Measurements from ENCODE around the gene ZNF740. TPM values are rescaled to one million over a fixed set of nuclear protein-coding genes. Genes with fewer than 3 reads are reported as not detected.

The ZNF740 gene
- total RNA-seq, 2 donors from 2014 or later = 10.1 to 21.4 TPM

DNA sequence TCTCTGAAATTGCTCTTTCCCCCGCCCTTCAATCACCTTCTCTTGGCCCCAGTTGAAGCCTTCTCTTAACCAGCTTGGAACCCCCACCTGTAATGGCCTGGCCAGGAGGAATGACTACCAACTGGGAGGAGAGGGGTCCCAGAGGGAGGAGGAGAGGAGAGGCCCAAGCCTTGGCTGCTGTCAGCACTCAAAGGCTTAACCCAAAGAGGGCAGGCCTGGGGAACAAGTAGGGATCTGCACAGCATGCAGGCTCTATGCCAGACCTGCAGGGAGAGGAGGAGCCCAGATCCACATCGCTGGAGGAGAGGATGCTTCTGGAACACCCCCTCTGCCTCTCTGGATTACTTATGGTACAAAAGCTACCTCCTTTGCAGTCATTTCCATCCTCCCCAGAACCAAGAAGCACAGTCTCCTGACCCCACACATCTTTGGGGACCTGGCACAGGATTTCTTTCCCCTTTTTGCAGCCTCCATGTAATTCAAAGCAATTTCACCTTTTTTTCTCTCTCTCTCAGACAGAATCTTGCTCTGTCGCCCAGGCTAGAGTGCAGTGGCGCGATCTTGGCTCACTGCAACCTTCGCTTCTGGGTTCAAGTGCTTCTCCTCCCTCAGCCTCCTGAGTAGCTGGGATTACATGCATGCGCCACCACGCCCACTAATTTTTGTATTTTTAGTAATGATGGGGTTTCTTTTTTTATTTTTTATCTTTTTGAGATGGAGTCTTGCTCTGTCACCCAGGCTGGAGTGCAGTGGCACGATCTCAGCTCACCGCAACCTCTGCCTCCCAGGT is 45.3 kb downstream of the ZNF740 start:
- H3K4me3 ChIP-seq = no peak overlapping the region
- 89 to 90% methylated on average over 10 of the region's 10 CpGs for WGBS, 2 donors
- no peaks in the 10 kb centered on the region for H3K36me3 ChIP-seq (replicated peaks in 1 of 2; ENCODE audit: insufficient read depth in 1 of 2, low read depth in 2 of 2)
- H3K4me1 ChIP-seq = peaks cover 31% of the 10 kb centered on the region
- no peak for DNase-seq
- no peaks in the 10 kb centered on the region for H3K27me3 ChIP-seq
- no peaks in the 10 kb centered on the region for H3K9me3 ChIP-seq
- TF ChIP-seq, protein P1, sequence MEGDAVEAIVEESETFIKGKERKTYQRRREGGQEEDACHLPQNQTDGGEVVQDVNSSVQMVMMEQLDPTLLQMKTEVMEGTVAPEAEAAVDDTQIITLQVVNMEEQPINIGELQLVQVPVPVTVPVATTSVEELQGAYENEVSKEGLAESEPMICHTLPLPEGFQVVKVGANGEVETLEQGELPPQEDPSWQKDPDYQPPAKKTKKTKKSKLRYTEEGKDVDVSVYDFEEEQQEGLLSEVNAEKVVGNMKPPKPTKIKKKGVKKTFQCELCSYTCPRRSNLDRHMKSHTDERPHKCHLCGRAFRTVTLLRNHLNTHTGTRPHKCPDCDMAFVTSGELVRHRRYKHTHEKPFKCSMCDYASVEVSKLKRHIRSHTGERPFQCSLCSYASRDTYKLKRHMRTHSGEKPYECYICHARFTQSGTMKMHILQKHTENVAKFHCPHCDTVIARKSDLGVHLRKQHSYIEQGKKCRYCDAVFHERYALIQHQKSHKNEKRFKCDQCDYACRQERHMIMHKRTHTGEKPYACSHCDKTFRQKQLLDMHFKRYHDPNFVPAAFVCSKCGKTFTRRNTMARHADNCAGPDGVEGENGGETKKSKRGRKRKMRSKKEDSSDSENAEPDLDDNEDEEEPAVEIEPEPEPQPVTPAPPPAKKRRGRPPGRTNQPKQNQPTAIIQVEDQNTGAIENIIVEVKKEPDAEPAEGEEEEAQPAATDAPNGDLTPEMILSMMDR (IDR thresholded peaks at IDR 0.05) = no peak
- no peak for TF ChIP-seq POLR2A (IDR thresholded peaks at IDR 0.05)
- no peak for ATAC-seq
- H3K27ac ChIP-seq = no peak overlapping the region
- intact Hi-C loops (cut with DNase I) = no loop called here

DNA sequence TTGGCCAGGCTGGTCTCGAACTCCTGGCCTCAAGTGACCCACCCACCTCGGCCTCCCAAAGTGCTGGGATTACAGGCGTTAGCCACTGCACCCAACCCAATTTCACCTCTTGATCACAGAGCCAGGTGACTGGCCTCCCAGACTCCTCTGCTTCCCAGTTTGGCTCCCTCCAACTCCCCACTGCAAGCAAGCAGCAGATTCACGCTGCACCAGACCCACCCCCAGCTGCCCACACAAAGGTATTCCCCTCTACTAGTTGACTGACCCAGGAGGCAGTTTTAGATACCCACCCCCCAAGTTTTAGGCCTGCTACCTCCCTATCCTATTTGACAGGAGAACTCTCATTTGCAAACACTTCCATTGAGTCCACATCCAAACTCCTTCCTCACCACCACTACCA is 46.3 kb downstream of the ZNF740 start:
- intact Hi-C loops (cut with DNase I) = no loop called here
- Histone ChIP-seq H3K9me3 (no peaks in the 10 kb centered on the region), H3K36me3 (replicated peaks in 1 of 2; ENCODE audit: insufficient read depth in 1 of 2, low read depth in 2 of 2) (no peaks in the 10 kb centered on the region), H3K27ac (no peak overlapping the region), H3K4me1 (peaks cover 40% of the 10 kb centered on the region), H3K4me3 (no peak overlapping the region), H3K27me3 (no peaks in the 10 kb centered on the region)
- TF ChIP-seq, protein P1 (IDR thresholded peaks at IDR 0.05) = no peak
- no peak for TF ChIP-seq POLR2A (IDR thresholded peaks at IDR 0.05)
- ATAC-seq (no peak), DNase-seq (no peak)
- 81 to 98% methylated on average over 2 to 4 of the region's 4 CpGs for WGBS, 2 donors

DNA sequence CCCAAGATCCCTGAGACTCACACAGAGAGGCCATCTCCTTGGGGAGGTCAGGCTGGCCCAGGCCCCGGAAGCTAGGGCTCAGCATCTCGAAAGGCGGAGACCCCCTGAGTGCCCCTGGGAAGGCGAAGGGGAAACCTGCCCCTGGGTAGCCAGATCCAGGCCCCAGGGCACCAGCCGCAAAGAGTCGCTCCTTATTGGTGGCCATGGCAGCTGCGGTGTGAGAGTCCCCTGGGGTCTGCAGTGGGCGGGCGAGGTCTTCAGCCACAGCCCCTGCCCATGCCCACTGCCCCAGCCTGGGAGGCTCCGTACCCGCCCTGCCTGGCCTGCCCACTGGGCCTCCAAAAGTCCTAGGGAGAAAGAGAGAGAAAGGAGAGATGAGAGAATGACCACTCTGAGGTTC is 46.8 kb downstream of the ZNF740 start:
- intact Hi-C loops (cut with DNase I) = no loop called here
- ATAC-seq = no peak
- H3K36me3 ChIP-seq (replicated peaks in 1 of 2; ENCODE audit: insufficient read depth in 1 of 2, low read depth in 2 of 2) = no peaks in the 10 kb centered on the region
- DNase-seq = no peak
- H3K27me3 ChIP-seq = no peaks in the 10 kb centered on the region
- WGBS, 2 donors = 78 to 91% methylated on average over 11 of the region's 11 CpGs
- peaks cover 36% of the 10 kb centered on the region for H3K4me1 ChIP-seq
- H3K9me3 ChIP-seq = no peaks in the 10 kb centered on the region
- TF ChIP-seq, protein P1 (IDR thresholded peaks at IDR 0.05) = no peak
- TF ChIP-seq POLR2A (IDR thresholded peaks at IDR 0.05) = no peak
- no peak overlapping the region for H3K4me3 ChIP-seq
- H3K27ac ChIP-seq = no peak overlapping the region

DNA sequence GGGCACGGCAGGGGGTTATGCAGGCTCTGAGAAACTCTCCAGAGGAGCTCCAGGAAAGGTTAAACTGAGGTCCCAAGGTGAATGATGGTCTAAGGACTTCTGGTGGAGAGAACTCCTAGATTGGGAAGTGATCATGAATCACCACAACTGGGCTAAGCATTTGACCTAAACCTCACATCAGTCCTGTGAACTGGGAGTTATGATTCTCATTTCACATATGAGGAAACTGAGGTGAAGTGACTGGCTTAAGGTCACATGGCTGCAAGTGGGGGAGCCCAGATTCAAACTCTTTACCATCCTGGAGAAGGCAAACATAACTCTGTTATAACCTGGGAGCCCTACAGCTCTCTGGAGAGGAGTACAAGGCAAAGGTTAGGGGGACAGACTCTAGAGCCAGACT is 47.3 kb downstream of the ZNF740 start:
- 88 to 100% methylated on average over 1 of the region's 1 CpG for WGBS, 2 donors
- intact Hi-C loops (cut with DNase I) = no loop called here
- Histone ChIP-seq H3K27me3 (no peaks in the 10 kb centered on the region), H3K36me3 (replicated peaks in 1 of 2; ENCODE audit: insufficient read depth in 1 of 2, low read depth in 2 of 2) (no peaks in the 10 kb centered on the region), H3K4me1 (peaks cover 36% of the 10 kb centered on the region), H3K4me3 (no peak overlapping the region), H3K27ac (no peak overlapping the region), H3K9me3 (no peaks in the 10 kb centered on the region)
- DNase-seq = no peak
- TF ChIP-seq POLR2A (IDR thresholded peaks at IDR 0.05) = no peak
- TF ChIP-seq, protein P1 (IDR thresholded peaks at IDR 0.05) = no peak
- ATAC-seq = no peak

DNA sequence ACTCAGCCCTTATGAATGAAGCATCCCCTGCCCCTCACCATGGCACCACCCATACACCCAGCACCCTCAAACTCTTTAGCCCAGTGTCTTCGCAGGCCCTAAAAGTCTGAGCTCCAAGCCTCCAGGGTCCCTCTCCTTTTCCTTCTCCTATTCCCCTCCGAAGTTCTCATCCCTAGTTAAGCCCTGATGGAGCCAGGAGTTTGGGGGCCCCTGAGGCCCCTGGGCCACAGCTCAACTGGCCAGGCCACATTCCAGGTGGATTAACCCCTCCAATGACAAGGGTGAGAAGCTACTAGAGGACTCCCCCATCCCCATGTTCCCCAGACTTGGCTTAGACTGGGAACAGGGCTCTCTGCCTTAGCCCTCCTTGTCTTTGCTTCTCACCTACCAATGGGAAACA is 48.9 kb downstream of the ZNF740 start:
- no peak for DNase-seq
- ATAC-seq = no peak
- peak overlapping the region in 2 of 4 donors; percentile 77 to 79 for H3K27ac ChIP-seq
- no peak overlapping the region for H3K4me3 ChIP-seq
- WGBS, 2 donors = 63 to 94% methylated on average over 2 of the region's 2 CpGs
- peaks cover 30% of the 10 kb centered on the region for H3K4me1 ChIP-seq
- no peaks in the 10 kb centered on the region for H3K27me3 ChIP-seq
- H3K36me3 ChIP-seq (replicated peaks in 1 of 2; ENCODE audit: insufficient read depth in 1 of 2, low read depth in 2 of 2) = no peaks in the 10 kb centered on the region
- H3K9me3 ChIP-seq = no peaks in the 10 kb centered on the region
- no peak for TF ChIP-seq POLR2A (IDR thresholded peaks at IDR 0.05)
- TF ChIP-seq, protein P1 (IDR thresholded peaks at IDR 0.05) = no peak
- intact Hi-C loops (cut with DNase I) = no loop called here

All from body of pancreas (tissue), 4 donors.